GM21367 (cell line): ENCODE results near the gene NMT1.

ENCODE experiments used
- ATAC-seq: cut with Tn5 transposase; IDR thresholded peaks from one replicate; pipeline ENCODE4 v1.9.1; 2021; ENCODE audit not compliant: unreplicated experiment

Gene NMT1

GRCh38 chr17:45060797-45061605 is at the start of gene NMT1:
Gene NMT1, plus strand, starts transcription at chr17:45061317. Its CDS starts 13 bp downstream, at chr17:45061330.
- ATAC-seq = peak; percentile 79

DNA sequence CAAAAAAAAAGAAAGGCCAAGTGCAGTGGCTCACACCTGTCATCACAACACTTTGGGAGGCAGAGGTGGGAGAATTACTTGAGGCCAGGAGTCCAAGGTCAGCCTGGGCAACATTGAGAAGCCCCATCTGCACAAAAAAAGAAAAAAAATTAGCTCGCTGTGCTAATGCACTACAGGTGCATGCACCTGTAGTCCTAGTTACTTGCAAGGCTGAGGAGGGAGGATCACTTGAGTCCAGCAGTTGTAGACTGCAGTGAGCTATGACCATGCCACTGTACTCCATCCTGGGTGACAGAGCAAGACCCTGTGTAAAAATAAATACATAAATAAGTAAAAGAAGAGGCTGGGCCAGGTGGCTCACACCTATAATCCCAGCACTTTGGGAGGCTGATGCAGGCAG is 49.4 kb upstream of the NMT1 start:
- no peak for ATAC-seq

GRCh38 chr17:45013021-45013997 is 47.8 kb upstream of the NMT1 start:
- ATAC-seq = no peak

DNA sequence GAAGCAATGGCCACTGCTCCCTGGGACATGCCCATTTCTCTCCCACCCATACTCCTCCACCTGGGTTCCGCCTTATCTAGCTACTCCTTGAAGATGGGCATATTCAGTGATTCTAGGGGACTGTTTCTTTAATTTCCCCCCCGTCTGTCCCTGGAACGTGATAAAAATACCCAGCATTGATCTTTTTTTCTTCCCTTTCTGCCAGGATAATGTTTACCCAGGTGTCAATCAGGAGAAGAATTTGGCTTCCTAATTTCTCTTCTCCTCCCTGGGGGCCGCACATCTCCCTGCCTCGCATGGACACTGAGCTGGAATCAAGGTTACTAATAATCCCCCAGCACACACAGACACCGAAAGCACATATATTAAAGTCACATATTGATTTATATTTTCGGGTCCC is 44.9 kb upstream of the NMT1 start:
- no peak for ATAC-seq

- no peak for ATAC-seq
These were observed 44.3 kb upstream of the NMT1 start for GRCh38 chr17:45016823-45017222.

DNA sequence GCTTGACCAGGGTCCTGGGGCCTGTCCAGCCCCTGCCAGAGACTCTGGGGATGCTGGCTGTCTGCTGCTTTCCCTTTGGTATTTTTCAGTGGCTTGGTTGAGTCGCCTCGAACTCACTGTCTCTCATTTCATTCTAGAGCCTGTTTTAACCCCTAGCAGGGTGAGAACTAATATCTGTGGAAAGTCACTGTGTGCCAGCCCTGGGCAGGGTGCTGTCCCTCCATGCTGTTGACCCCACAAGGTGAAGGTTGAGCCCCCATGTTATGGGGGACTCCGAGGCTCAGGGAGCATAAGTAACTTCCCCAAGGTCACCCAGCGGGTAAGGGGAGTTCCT is 42.6 kb upstream of the NMT1 start:
- no peak for ATAC-seq

- no peak for ATAC-seq
These were observed 42.0 kb upstream of the NMT1 start for GRCh38 chr17:45018848-45019711.

DNA sequence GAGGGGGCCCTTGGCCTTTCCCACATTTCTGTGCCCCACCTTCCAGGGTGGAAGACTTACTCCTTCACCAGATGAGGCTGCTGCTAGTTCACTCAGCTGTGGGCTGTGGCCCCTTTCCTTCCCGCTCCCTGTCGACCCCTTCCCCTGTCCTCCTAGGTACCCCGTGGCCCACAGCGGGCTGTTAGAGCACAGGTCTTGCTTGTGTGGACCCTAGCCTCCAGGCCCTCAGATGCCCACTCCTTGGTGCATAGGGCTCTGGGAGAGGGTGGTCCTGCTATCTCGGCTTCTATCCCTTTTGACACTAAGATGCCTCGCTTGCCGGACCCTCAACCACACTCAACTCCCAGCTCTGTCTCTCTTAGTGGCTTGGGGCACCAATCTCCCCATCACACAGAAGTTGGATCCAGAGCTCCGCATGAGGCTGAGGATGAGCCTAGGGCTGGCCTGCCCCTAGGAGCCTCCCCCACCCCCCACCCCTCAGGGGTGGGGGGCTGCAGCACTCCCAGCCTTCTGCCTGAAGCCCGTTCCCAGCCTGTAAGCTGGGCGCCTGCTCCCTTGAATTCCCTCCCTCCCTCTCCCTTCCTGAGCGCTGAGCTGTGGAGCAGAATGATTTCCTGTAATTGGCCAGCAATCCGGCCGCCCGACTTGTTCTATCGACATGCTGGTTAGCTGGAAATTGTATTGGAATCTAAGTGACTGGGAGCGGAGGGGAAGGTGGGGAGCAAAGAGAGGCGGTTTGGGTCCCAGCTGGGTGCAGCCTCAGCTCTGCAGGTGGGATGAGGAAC is 40.6 kb upstream of the NMT1 start:
- ATAC-seq = no peak

- no peak for ATAC-seq
These were observed 39.4 kb upstream of the NMT1 start for GRCh38 chr17:45021607-45022287.

DNA sequence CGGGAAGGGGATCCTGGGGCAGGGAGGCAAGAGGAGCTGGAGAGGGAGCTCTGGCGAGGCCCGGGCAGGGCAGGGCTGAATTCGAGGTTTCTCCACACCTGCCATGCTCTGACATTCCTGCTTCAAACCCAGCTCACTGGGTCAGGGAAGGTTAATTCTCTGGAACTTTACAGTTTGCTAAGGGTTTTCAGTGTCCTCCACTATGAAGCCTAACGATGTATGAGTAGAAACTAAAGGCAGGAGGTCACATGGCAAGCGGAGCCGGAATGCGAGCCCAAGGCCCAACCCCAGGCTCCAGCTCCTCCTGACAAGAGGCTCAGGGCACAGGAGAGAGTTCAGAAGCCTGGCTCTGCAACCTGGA is 38.8 kb upstream of the NMT1 start:
- no peak for ATAC-seq

- ATAC-seq = no peak
These were observed 38.3 kb upstream of the NMT1 start for GRCh38 chr17:45022655-45023339.

- no peak for ATAC-seq
These were observed 32.0 kb upstream of the NMT1 start for GRCh38 chr17:45029096-45029495.

DNA sequence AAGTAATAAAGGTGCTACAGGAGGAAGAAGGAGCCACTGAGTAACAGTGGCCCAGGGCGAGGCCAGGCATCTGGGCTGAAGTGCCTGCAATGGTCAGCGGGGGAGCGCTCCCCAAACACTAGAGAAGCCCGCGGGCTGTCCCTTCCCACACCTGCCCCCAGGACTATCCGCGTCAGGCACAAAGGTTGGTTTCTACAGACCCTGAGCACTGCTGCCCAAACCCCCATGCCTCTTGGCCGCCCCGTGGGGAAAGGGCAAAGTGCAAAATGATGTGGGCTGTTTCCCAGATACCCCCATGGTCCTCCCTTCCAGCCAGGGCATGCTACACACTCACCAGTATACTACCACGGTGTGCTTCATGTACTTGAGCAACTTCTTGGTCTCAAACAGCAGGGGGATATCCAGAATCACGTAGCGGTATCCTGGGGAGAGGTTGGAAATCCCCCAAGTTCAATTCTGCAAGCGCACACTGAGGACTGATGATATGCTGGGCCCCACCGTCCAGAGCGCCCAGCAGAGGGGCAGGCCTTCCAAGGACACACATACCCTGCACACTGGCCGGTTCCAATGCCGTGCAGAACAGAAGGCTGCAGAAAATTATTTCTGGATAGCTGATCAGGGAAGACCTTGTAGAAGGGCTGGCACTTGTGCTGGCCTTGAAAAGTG is 31.2 kb upstream of the NMT1 start:
- ATAC-seq = no peak

GRCh38 chr17:45030733-45031132 is 30.4 kb upstream of the NMT1 start:
- ATAC-seq = no peak

- no peak for ATAC-seq
These were observed 29.6 kb upstream of the NMT1 start for GRCh38 chr17:45031231-45032173.

DNA sequence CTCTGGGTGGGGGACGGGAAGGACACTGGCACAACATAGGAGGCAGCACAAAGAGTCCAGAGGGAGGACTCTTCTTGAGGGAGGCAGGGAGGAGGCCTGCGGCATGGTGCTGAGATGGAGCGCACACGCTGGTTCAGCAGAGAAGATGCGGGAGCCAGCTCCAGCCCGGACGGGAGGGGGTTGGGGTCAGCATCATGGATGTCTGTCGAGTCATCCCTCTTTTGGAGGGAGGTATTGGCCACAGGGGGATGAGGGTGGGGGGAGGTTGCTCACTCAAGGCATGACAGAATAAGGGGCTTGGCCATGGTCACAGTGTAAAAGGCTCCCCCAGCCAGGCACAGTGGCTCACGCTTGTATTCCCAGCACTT is 29.0 kb upstream of the NMT1 start:
- no peak for ATAC-seq

- ATAC-seq = no peak
These were observed 26.5 kb upstream of the NMT1 start for GRCh38 chr17:45034599-45034998.

DNA sequence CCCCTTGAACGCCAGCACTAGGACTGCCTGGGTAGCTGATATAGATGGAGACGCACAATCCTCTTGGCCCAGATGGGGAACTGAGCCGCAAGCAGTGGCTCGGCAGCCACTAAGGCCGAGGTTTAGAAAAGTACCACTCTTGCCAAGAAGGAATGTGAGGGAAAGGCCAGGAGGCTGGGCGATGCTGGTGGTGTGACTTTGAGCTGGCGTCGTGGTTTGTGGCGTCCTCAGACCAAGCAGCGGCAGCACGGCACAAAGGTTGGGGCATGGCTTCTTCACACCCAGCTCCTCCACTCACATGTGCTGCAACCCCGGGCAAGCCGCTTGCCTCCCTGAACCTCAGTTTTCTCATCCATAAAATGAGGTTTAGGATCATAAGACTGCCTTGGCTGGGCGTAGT is 25.3 kb upstream of the NMT1 start:
- no peak for ATAC-seq
